Esophagus muscularis mucosa (tissue), 4 donors: ENCODE data around the gene SULT1A2. TPM values are rescaled to one million over a fixed set of nuclear protein-coding genes. Genes with fewer than 3 reads are reported as not detected.
"Not testable (repeated sequence)": the region's sequence is repeated elsewhere in the genome, so short reads cannot be mapped to it uniquely, and the experiment has no call there.

ENCODE experiments used
- DNase-seq: peaks from one replicate; pipeline ENCODE4 v3.0.0-alpha.2; 2017; ENCODE audit errors: extremely low spot score
- H3K27ac ChIP-seq, 4 donors: fragments of 200-600 bp; sonication (generic); replicated peaks in 1 of 4; 1 replicate in 3 of 4; 2 replicates in 1 of 4; pipeline ENCODE4 v1.5.1; 2016 to 2019; ENCODE audit warnings: mild to moderate bottlenecking in 1 of 4
- H3K27me3 ChIP-seq, 4 donors: fragments of 200-600 bp; sonication (generic); one replicate each; pipeline versions ENCODE4 v1.5.1 to v1.6.0; 2016 to 2019
- H3K36me3 ChIP-seq, 4 donors: fragments of 200-600 bp; sonication (generic); one replicate each; pipeline ENCODE4 v1.5.1; 2016 to 2019
- H3K4me1 ChIP-seq, 4 donors: fragments of 200-600 bp; sonication (generic); one replicate each; pipeline ENCODE4 v1.5.1; 2016 to 2019
- H3K4me3 ChIP-seq, 4 donors: fragments of 200-600 bp; sonication (generic); 1 replicate in 2 of 4; 2 replicates in 2 of 4; pipeline ENCODE4 v1.5.1; 2016 to 2019; ENCODE audit warnings: mild to moderate bottlenecking in 4 of 4, moderate library complexity in 1 of 4
- H3K9me3 ChIP-seq, 4 donors: fragments of 200-600 bp; sonication (generic); 1 replicate in 3 of 4; 2 replicates in 1 of 4; pipeline ENCODE4 v1.5.1; 2016 to 2019
- EP300 ChIP-seq: sonication (generic); formaldehyde crosslinking; IDR thresholded peaks from one replicate; pipeline ENCODE4 v1.6.1; 2017; ENCODE audit warnings: antibody characterized with exemption
- POLR2A ChIP-seq: fragments of 450-650 bp; IDR thresholded peaks from one replicate; pipeline ENCODE4 v1.6.1; 2017; ENCODE audit warnings: antibody characterized with exemption, moderate library complexity, mild to moderate bottlenecking, low read depth
- POLR2AphosphoS5 ChIP-seq, 2 donors: sonication (generic); formaldehyde crosslinking; IDR thresholded peaks; one replicate each; pipeline ENCODE4 v1.6.1; 2017; ENCODE audit warnings: antibody characterized with exemption in 2 of 2
- WGBS: methylation state at CpG from one replicate; pipeline ENCODE4 v1.1.5; 2018; 5-methylcytosine and 5-hydroxymethylcytosine counted together
- intact Hi-C: fragments of 100-400 bp; cut with DNase I; formaldehyde crosslinking; loops from one replicate; pipeline ENCODE4 v1.15.1; 2023
- total RNA-seq, 4 donors: library from RNA; depleted of rRNA; stranded (reverse); fragments of >200 nt; gene quantifications; one replicate each; pipeline versions ENCODE4 v1.1.0 to v1.2.1, GENCODE V29; 2016
- TF ChIP-seq, protein P1 (sequence below), 3 experiments: fragments of 200-600 bp in 2 of 3; fragments of 450-650 bp in 1 of 3; sonication (generic) in 2 of 3; IDR thresholded peaks; one replicate each; pipeline ENCODE4 v1.5.1; 2017 to 2019; ENCODE audit warnings: antibody characterized with exemption in 3 of 3, mild to moderate bottlenecking in 2 of 3, moderate library complexity in 1 of 3

Gene SULT1A2
- total RNA-seq, 4 donors from 2014 or later, result 0.97 to 1.8 (median 1.3) TPM; not detected in 1

DNA sequence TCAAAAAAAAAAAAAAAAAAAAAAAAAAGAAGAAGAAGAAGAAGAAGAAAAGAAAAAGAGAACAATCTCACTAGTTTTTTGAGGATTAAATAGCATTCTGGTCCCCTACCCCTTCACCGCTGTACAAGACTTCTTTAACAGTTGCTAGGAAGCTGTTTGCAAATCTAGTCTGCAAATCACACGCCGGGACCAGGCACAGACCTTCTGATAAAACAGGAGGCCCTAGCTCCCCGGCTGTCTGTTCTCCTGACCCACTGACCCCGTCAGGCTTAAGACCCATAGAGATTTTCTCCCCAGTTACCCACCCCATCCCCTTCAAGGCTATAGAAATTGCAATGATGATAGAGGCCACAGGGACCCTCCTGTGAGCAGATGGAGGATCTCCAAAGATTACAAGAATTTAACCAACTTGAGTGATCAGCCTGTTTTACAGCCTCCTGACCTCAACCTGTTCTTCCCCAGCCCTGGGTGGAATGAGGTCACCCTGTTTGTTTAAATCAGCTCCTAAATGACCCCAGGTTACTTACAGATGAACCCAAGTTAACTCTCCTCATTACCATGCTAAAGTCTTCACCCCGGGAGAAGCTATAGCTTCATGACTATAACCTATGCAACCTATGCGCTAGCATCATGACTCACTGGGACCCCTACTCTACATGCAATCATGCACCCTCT is 24.8 kb upstream of the SULT1A2 start:
- no peak for DNase-seq
- Histone ChIP-seq H3K36me3 (peaks cover 0 to 4% (median 0%) of the 10 kb centered on the region in 4 donors), H3K27me3 (peaks cover 0 to 9% (median 0%) of the 10 kb centered on the region in 4 donors), H3K9me3 (no peaks in the 10 kb centered on the region), H3K27ac (no peak overlapping the region), H3K4me3 (no peak overlapping the region), H3K4me1 (peaks cover 3 to 14% (median 13%) of the 10 kb centered on the region in 4 donors)
- TF ChIP-seq, protein P1, sequence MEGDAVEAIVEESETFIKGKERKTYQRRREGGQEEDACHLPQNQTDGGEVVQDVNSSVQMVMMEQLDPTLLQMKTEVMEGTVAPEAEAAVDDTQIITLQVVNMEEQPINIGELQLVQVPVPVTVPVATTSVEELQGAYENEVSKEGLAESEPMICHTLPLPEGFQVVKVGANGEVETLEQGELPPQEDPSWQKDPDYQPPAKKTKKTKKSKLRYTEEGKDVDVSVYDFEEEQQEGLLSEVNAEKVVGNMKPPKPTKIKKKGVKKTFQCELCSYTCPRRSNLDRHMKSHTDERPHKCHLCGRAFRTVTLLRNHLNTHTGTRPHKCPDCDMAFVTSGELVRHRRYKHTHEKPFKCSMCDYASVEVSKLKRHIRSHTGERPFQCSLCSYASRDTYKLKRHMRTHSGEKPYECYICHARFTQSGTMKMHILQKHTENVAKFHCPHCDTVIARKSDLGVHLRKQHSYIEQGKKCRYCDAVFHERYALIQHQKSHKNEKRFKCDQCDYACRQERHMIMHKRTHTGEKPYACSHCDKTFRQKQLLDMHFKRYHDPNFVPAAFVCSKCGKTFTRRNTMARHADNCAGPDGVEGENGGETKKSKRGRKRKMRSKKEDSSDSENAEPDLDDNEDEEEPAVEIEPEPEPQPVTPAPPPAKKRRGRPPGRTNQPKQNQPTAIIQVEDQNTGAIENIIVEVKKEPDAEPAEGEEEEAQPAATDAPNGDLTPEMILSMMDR (IDR thresholded peaks at IDR 0.05), result no peak
- TF ChIP-seq POLR2A, result no peak
- TF ChIP-seq EP300, result no peak
- TF ChIP-seq POLR2AphosphoS5 (IDR thresholded peaks at IDR 0.05), result no peak
- 80% methylated on average over 7 of the region's 7 CpGs for WGBS
- intact Hi-C loops, result no loop called here

DNA sequence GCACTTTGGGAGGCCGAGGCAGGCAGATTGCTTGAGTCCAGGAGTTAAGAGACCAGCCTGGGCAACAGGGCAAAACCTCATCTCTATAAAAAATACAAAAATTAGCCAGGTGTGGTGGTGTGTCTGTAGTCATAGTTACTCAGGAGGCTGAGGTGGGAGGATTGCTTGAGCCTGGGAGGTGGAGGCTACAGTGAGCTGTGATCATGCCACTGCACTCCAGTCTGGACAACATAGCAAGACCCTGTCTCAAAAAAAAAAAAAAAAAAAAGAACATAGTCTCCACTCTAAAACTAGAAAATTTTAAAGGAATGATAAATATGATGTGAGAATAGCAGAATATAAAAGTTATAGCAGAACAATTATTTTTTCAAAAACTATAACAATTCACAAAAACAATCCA is 23.5 kb upstream of the SULT1A2 start:
- H3K4me3 ChIP-seq, DNase-seq, H3K9me3 ChIP-seq, H3K36me3 ChIP-seq, intact Hi-C loops, H3K27me3 ChIP-seq, H3K27ac ChIP-seq: not testable (repeated sequence)
- 79% methylated on average over 1 of the region's 1 CpG for WGBS
- H3K4me1 ChIP-seq, result peaks cover 3 to 14% (median 13%) of the 10 kb centered on the region in 4 donors

GRCh38 chr16:28617874-28618273 is 21.0 kb upstream of the SULT1A2 start:
- TF ChIP-seq POLR2A (no peak), EP300 (no peak), POLR2AphosphoS5 (IDR thresholded peaks at IDR 0.05) (no peak)
- TF ChIP-seq, protein P1 (IDR thresholded peaks at IDR 0.05), result no peak
- Histone ChIP-seq H3K36me3 (peaks cover 0 to 4% (median 0%) of the 10 kb centered on the region in 4 donors), H3K9me3 (no peaks in the 10 kb centered on the region), H3K27ac (no peak overlapping the region), H3K4me3 (no peak overlapping the region), H3K4me1 (peaks cover 0 to 7% (median 4%) of the 10 kb centered on the region in 4 donors), H3K27me3 (peaks cover 0 to 2% (median 0%) of the 10 kb centered on the region in 4 donors)
- DNase-seq, result no peak
- intact Hi-C loops, result no loop called here
- 61% methylated on average over 4 of the region's 4 CpGs for whole genome bisulfite sequencing

GRCh38 chr16:28616636-28617035 is 19.8 kb upstream of the SULT1A2 start:
- Histone ChIP-seq H3K27me3 (no peaks in the 10 kb centered on the region), H3K27ac (no peak overlapping the region), H3K9me3 (no peaks in the 10 kb centered on the region), H3K4me3 (no peak overlapping the region), H3K36me3 (peaks cover 0 to 4% (median 0%) of the 10 kb centered on the region in 4 donors), H3K4me1 (no peaks in the 10 kb centered on the region)
- 70% methylated on average over 7 of the region's 7 CpGs for WGBS
- no peak for DNase-seq
- TF ChIP-seq EP300 (no peak), POLR2A (no peak), POLR2AphosphoS5 (IDR thresholded peaks at IDR 0.05) (no peak)
- TF ChIP-seq, protein P1 (IDR thresholded peaks at IDR 0.05), result no peak
- intact Hi-C loops, result no loop called here

DNA sequence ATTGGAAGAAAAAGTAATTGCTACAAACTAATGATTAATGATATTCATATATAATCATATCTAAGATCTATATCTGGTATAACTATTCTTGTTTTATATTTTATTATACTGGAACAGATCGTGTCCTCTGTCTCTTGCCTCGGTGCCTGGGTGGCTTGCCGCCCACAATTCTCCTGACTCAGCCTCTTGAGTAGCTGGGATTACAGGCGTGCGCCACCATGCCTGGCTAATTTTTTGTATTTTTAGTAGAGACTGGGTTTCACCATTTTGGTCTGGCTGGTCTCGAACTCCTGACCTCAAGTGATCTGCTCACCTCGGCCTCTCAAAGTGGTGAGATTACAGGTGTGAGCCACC is 19.4 kb upstream of the SULT1A2 start:
- H3K27me3 ChIP-seq, H3K27ac ChIP-seq, H3K9me3 ChIP-seq, DNase-seq, H3K4me1 ChIP-seq, intact Hi-C loops, H3K36me3 ChIP-seq, H3K4me3 ChIP-seq: not testable (repeated sequence)
- 86% methylated on average over 7 of the region's 7 CpGs for WGBS
